Measurements from ENCODE around the gene TMEM238L.

TMEM238L gene

GRCh38 chr17:10772425-10773380 is 31.2 kb downstream of the TMEM238L start:
- DNase-seq: no peak

- no peak for DNase-seq
Observed at GRCh38 chr17:10771148-10771547, 32.8 kb downstream of the TMEM238L start.

GRCh38 chr17:10769840-10770239 is 34.1 kb downstream of the TMEM238L start:
- no peak for DNase-seq

- no peak for DNase-seq
Observed at GRCh38 chr17:10768750-10769251, 35.1 kb downstream of the TMEM238L start.

GRCh38 chr17:10767232-10767631 is 36.7 kb downstream of the TMEM238L start:
- DNase-seq: no peak

GRCh38 chr17:10762037-10762436 is 41.9 kb downstream of the TMEM238L start:
- no peak for DNase-seq

- no peak for DNase-seq
Observed at GRCh38 chr17:10761281-10761680, 42.6 kb downstream of the TMEM238L start.

- DNase-seq: no peak
Observed at GRCh38 chr17:10758062-10758461, 45.8 kb downstream of the TMEM238L start.

GRCh38 chr17:10757647-10758046 is 46.3 kb downstream of the TMEM238L start:
- DNase-seq: no peak

- DNase-seq: no peak
Observed at GRCh38 chr17:10757067-10757466, 46.8 kb downstream of the TMEM238L start.

- DNase-seq: no peak
Observed at GRCh38 chr17:10756619-10757018, 47.3 kb downstream of the TMEM238L start.

GRCh38 chr17:10756185-10756584 is 47.7 kb downstream of the TMEM238L start:
- DNase-seq: no peak

GRCh38 chr17:10755592-10756127 is 48.2 kb downstream of the TMEM238L start:
- DNase-seq: no peak

- DNase-seq: no peak
Observed at GRCh38 chr17:10754861-10755591, 48.9 kb downstream of the TMEM238L start.

- no peak for DNase-seq
Observed at GRCh38 chr17:10754109-10754508, 49.8 kb downstream of the TMEM238L start.

GRCh38 chr17:10752696-10753095 is 51.2 kb downstream of the TMEM238L start:
- DNase-seq: no peak

GRCh38 chr17:10751563-10751962 is 52.3 kb downstream of the TMEM238L start:
- DNase-seq: peak; percentile 80

GRCh38 chr17:10750210-10750609 is 53.7 kb downstream of the TMEM238L start:
- no peak for DNase-seq

- DNase-seq: no peak
Observed at GRCh38 chr17:10748531-10749181, 55.2 kb downstream of the TMEM238L start.

- DNase-seq: no peak
Observed at GRCh38 chr17:10745231-10745630, 58.7 kb downstream of the TMEM238L start.
